Measurements from ENCODE around the gene CSF1. TPM values are rescaled to one million over a fixed set of nuclear protein-coding genes. Genes with fewer than 3 reads are reported as not detected.

Gene CSF1
- total and polyA plus RNA-seq, 2 donors (not counting 1 experiment from before 2014, with no cell fraction given), result 28.6 to 48.9 TPM

DNA sequence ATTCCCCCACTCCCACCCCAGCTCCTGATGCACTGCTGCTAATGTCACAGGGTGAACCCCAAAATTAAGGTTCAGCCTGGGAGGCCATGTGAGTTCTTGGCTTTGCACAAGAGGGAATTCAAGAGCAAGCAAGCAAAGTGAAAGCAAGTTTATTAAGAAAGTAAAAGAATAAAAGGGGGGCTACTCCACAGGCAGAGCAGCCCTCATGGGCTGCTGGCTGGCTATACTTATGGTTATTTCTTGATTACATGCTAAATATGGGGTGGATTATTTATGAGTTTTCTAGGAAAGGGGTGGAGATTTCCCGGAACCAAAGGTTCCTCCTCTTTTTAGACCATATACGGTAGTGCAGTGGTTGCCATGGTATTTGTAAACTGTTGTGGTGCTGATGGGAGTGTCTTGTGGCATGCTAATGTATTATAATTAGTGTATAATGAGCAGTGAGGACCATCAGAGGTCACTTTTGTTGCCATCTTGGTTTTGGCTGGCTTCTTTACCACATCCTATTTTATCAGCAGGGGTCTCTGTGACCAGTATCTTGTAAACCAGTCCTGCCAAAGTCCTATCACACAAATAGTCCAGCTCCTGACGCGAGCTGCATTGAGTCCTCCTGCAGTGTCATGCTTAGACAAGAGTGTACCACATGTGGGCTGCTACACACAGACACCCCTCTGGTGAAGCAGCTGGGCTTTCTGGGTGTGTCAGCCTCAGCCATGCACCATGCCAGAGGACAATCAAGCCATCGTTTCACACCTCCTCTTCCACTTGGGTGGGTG, 46.4 kb upstream of the CSF1 start:
- TF ChIP-seq, protein P1, sequence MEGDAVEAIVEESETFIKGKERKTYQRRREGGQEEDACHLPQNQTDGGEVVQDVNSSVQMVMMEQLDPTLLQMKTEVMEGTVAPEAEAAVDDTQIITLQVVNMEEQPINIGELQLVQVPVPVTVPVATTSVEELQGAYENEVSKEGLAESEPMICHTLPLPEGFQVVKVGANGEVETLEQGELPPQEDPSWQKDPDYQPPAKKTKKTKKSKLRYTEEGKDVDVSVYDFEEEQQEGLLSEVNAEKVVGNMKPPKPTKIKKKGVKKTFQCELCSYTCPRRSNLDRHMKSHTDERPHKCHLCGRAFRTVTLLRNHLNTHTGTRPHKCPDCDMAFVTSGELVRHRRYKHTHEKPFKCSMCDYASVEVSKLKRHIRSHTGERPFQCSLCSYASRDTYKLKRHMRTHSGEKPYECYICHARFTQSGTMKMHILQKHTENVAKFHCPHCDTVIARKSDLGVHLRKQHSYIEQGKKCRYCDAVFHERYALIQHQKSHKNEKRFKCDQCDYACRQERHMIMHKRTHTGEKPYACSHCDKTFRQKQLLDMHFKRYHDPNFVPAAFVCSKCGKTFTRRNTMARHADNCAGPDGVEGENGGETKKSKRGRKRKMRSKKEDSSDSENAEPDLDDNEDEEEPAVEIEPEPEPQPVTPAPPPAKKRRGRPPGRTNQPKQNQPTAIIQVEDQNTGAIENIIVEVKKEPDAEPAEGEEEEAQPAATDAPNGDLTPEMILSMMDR (conservative IDR thresholded peaks at IDR 0.05 in 1 of 2, IDR thresholded peaks at IDR 0.05 in 1 of 2; ENCODE audit: low read depth in 1 of 2, low read length in 2 of 2), result no peak
- no peak for TF ChIP-seq EZH2 (IDR thresholded peaks at IDR 0.05; ENCODE audit: low read length, missing control alignments)
- Histone ChIP-seq H3K4me2 (ENCODE audit: extremely low read depth, insufficient read depth, low read length) (peak overlapping the region; percentile 65), H3K27me3 (ENCODE audit: control insufficient read depth, insufficient read depth, low read length) (no peaks in the 10 kb centered on the region), H3K27ac (ENCODE audit: insufficient read depth, low read length) (peak overlapping the region; percentile 41), H3K4me3 (replicated peaks in 1 of 4; ENCODE audit: control extremely low read depth in 1 of 4, insufficient read depth in 1 of 4, low read depth in 3 of 4, low read length in 4 of 4) (no peak overlapping the region), H3K36me3 (ENCODE audit: control insufficient read depth, insufficient read depth, low read length) (no peaks in the 10 kb centered on the region), H3K79me2 (ENCODE audit: control insufficient read depth, insufficient read depth, low read length) (no peaks in the 10 kb centered on the region), H3K4me1 (ENCODE audit: control insufficient read depth, extremely low read depth, insufficient read depth, low read length) (peaks cover 10% of the 10 kb centered on the region), H3K9ac (ENCODE audit: insufficient read depth, low read length) (no peak overlapping the region), H4K20me1 (ENCODE audit: control insufficient read depth, extremely low read depth, insufficient read depth, low read length) (no peaks in the 10 kb centered on the region), H2AFZ (ENCODE audit: low read length) (no peak overlapping the region), H3K9me3 (ENCODE audit: control insufficient read depth, insufficient read depth, low read depth, low read length) (no peaks in the 10 kb centered on the region)
- DNase-seq (ENCODE audit: low read depth in 2 of 2), result peak; percentile 64 to 75

DNA sequence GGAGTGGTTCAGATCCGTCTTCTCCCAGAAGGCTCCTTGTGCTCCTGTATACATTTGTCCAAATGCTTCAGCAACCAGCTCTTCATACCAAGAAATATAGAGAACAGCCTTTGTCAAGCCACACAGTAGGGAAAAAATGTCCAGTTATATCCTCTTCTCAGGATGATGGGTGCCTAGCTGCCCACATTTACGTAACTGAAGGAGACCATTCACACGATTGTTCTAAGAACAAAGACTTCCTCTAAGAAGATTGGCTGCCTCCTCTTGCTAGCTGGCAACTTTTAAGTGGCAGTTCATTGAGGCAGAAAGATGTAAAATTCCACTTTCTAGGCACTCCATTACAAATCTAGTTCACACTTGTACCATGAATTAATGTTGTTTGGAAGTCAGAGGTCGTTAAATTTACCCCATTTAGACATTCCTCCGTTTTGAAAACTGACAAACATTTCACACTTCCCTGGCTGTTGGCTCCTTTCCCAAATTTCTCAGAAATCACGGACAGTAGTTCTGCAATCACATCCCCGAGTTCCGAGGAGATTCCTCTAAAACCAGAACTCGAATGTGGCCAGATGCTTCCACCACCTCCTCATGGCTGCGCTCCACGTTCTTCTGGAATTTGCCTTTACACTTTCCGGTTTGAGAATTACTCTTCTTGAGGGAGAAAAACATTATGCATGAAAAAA, 45.6 kb upstream of the CSF1 start:
- H3K36me3 ChIP-seq (ENCODE audit: control insufficient read depth, insufficient read depth, low read length), result no peaks in the 10 kb centered on the region
- H4K20me1 ChIP-seq (ENCODE audit: control insufficient read depth, extremely low read depth, insufficient read depth, low read length), result no peaks in the 10 kb centered on the region
- no peak overlapping the region for H3K4me3 ChIP-seq (replicated peaks in 1 of 4; ENCODE audit: control extremely low read depth in 1 of 4, insufficient read depth in 1 of 4, low read depth in 3 of 4, low read length in 4 of 4)

DNA sequence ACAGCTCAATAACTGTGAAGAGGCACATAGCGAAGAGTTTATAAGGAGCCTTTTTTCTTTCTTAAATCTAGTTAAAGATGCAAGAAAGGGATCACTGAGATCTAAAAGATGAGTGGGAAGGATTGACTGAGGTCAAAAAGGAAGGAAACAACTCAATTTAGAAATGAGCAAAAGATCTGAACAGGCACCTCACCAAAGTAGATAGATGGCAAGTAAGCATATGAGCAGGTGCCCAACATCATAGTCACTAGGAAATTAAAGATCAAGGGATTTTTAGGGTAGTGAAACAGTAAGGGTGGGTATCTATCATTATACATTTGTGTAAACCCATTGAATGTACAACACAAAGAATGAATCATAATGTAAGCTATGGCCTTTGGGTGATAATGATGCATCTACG, 44.6 kb upstream of the CSF1 start:
- Histone ChIP-seq H3K4me3 (replicated peaks in 1 of 4; ENCODE audit: control extremely low read depth in 1 of 4, insufficient read depth in 1 of 4, low read depth in 3 of 4, low read length in 4 of 4) (no peak overlapping the region), H4K20me1 (ENCODE audit: control insufficient read depth, extremely low read depth, insufficient read depth, low read length) (no peaks in the 10 kb centered on the region), H3K4me2 (ENCODE audit: extremely low read depth, insufficient read depth, low read length) (no peak overlapping the region), H3K27ac (ENCODE audit: insufficient read depth, low read length) (no peak overlapping the region), H2AFZ (ENCODE audit: low read length) (no peak overlapping the region), H3K36me3 (ENCODE audit: control insufficient read depth, insufficient read depth, low read length) (no peaks in the 10 kb centered on the region), H3K27me3 (ENCODE audit: control insufficient read depth, insufficient read depth, low read length) (no peaks in the 10 kb centered on the region), H3K4me1 (ENCODE audit: control insufficient read depth, extremely low read depth, insufficient read depth, low read length) (peaks cover 10% of the 10 kb centered on the region), H3K79me2 (ENCODE audit: control insufficient read depth, insufficient read depth, low read length) (no peaks in the 10 kb centered on the region), H3K9ac (ENCODE audit: insufficient read depth, low read length) (no peak overlapping the region), H3K9me3 (ENCODE audit: control insufficient read depth, insufficient read depth, low read depth, low read length) (no peaks in the 10 kb centered on the region)
- TF ChIP-seq, protein P1 (conservative IDR thresholded peaks at IDR 0.05 in 1 of 2, IDR thresholded peaks at IDR 0.05 in 1 of 2; ENCODE audit: low read depth in 1 of 2, low read length in 2 of 2), result no peak
- TF ChIP-seq EZH2 (IDR thresholded peaks at IDR 0.05; ENCODE audit: low read length, missing control alignments), result no peak
- DNase-seq (ENCODE audit: low read depth in 2 of 2), result no peak

More for the DNA sequence above, 45.6 kb upstream of the CSF1 start:
- DNase-seq (ENCODE audit: low read depth in 2 of 2), result peak; percentile 69 to 76
- no peak for TF ChIP-seq EZH2 (IDR thresholded peaks at IDR 0.05; ENCODE audit: low read length, missing control alignments)
- TF ChIP-seq, protein P1 (conservative IDR thresholded peaks at IDR 0.05 in 1 of 2, IDR thresholded peaks at IDR 0.05 in 1 of 2; ENCODE audit: low read depth in 1 of 2, low read length in 2 of 2), result no peak
- Histone ChIP-seq H3K9ac (ENCODE audit: insufficient read depth, low read length) (no peak overlapping the region), H2AFZ (ENCODE audit: low read length) (no peak overlapping the region), H3K4me1 (ENCODE audit: control insufficient read depth, extremely low read depth, insufficient read depth, low read length) (peaks cover 10% of the 10 kb centered on the region), H3K27me3 (ENCODE audit: control insufficient read depth, insufficient read depth, low read length) (no peaks in the 10 kb centered on the region), H3K27ac (ENCODE audit: insufficient read depth, low read length) (no peak overlapping the region), H3K9me3 (ENCODE audit: control insufficient read depth, insufficient read depth, low read depth, low read length) (no peaks in the 10 kb centered on the region), H3K79me2 (ENCODE audit: control insufficient read depth, insufficient read depth, low read length) (no peaks in the 10 kb centered on the region), H3K4me2 (ENCODE audit: extremely low read depth, insufficient read depth, low read length) (no peak overlapping the region)
